Measurements from ENCODE around the gene SLC41A3. TPM values are rescaled to one million over a fixed set of nuclear protein-coding genes. Genes with fewer than 3 reads are reported as not detected.

The SLC41A3 gene
- total RNA-seq, 1 experiment from 2014 or later = 35.5 TPM

DNA sequence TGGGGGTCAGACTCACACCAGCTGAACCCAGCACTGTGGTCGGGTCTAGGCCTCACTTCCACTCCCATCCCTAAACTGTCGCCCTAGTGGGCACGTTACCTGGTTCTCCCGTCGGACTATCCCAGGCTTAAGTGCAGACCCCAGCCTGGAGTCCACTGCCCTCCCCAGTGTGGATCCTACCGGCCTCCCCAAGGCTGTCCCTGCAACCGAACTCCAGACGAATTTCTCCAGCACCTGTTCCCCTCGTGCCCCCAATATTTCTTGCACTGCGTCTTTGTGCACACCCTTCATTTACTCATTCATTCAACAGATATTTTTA is 26.5 kb downstream of the SLC41A3 start:
- TF ChIP-seq, protein P1, sequence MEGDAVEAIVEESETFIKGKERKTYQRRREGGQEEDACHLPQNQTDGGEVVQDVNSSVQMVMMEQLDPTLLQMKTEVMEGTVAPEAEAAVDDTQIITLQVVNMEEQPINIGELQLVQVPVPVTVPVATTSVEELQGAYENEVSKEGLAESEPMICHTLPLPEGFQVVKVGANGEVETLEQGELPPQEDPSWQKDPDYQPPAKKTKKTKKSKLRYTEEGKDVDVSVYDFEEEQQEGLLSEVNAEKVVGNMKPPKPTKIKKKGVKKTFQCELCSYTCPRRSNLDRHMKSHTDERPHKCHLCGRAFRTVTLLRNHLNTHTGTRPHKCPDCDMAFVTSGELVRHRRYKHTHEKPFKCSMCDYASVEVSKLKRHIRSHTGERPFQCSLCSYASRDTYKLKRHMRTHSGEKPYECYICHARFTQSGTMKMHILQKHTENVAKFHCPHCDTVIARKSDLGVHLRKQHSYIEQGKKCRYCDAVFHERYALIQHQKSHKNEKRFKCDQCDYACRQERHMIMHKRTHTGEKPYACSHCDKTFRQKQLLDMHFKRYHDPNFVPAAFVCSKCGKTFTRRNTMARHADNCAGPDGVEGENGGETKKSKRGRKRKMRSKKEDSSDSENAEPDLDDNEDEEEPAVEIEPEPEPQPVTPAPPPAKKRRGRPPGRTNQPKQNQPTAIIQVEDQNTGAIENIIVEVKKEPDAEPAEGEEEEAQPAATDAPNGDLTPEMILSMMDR (conservative IDR thresholded peaks at IDR 0.05) = no peak
- no peaks in the 10 kb centered on the region for H3K23me2 ChIP-seq (ENCODE audit: insufficient read length, low read depth, low read length, poor library complexity, severe bottlenecking)
- no peaks in the 10 kb centered on the region for H3K79me1 ChIP-seq (ENCODE audit: insufficient read depth, low read depth, low read length, poor library complexity, severe bottlenecking)
- Mint-ChIP-seq H3K4me3 (no peak overlapping the region), H3K4me1 (peaks cover 10 to 11% of the 10 kb centered on the region in 2 experiments), H3K36me3 (ENCODE audit: insufficient read depth in 1 of 3, low read depth in 3 of 3) (peaks cover 0 to 5% (median 0%) of the 10 kb centered on the region in 3 experiments; a peak in 3 of 7 replicates), H3K9me3 (no peaks in the 10 kb centered on the region), H3K27me3 (ENCODE audit: low read depth) (no peaks in the 10 kb centered on the region), H3K27ac (no peak overlapping the region; a peak in 1 of 7 replicates)
- H3T11ph ChIP-seq (ENCODE audit: low read length) = no peak overlapping the region
- H2AFZ ChIP-seq (ENCODE audit: low read length) = no peak overlapping the region
- WGBS (ENCODE audit: extremely low coverage, insufficient read length, low lambda C conversion rate) = no CpG with 5 or more reads among the region's 10 CpGs
- no peak overlapping the region for H2BK15ac ChIP-seq (ENCODE audit: low read depth, low read length)
- H2AK5ac ChIP-seq (ENCODE audit: insufficient read length, low read length) = no peak overlapping the region
- H2BK5ac ChIP-seq (ENCODE audit: insufficient read length, low read length) = no peak overlapping the region
- H4K5ac ChIP-seq (ENCODE audit: insufficient read length, low read depth, low read length) = no peak overlapping the region
- H3K4me2 ChIP-seq (ENCODE audit: insufficient read depth, insufficient read length, low read length) = no peak overlapping the region
- no peak for DNase-seq
- no peak overlapping the region for H2BK120ac ChIP-seq (ENCODE audit: low read depth, low read length, poor library complexity, severe bottlenecking)
- no peaks in the 10 kb centered on the region for H3K79me2 ChIP-seq (ENCODE audit: insufficient read depth, low read length)
- H3K27me3 ChIP-seq (ENCODE audit: insufficient read depth, low read length) = no peaks in the 10 kb centered on the region
- no peaks in the 10 kb centered on the region for H3K9me3 ChIP-seq (ENCODE audit: control insufficient read depth, low read depth, low read length)
- H3K14ac ChIP-seq (ENCODE audit: insufficient read depth, low read length) = no peak overlapping the region
- H3K9ac ChIP-seq (ENCODE audit: extremely low read depth, insufficient read length, low read length) = no peak overlapping the region
- no peak overlapping the region for H4K91ac ChIP-seq (ENCODE audit: insufficient read length, low read depth, low read length)
- H3K27ac ChIP-seq (ENCODE audit: insufficient read length, low read depth, low read length) = no peak overlapping the region
- H3K4me1 ChIP-seq (ENCODE audit: insufficient read depth, low read length) = no peaks in the 10 kb centered on the region
- no peak overlapping the region for H3K56ac ChIP-seq (ENCODE audit: insufficient read length, low read depth, low read length)
- no peak overlapping the region for H3K18ac ChIP-seq (ENCODE audit: insufficient read length, low read depth, low read length)
- H2BK12ac ChIP-seq (ENCODE audit: insufficient read length, low read depth, low read length) = no peak overlapping the region
- H3K23ac ChIP-seq (ENCODE audit: insufficient read length, low read depth, low read length) = no peak overlapping the region
- no peak overlapping the region for H3K4ac ChIP-seq (ENCODE audit: low read depth, low read length)
- no peak overlapping the region for H2BK20ac ChIP-seq (ENCODE audit: low read depth, low read length, poor library complexity, severe bottlenecking)
- H4K20me1 ChIP-seq (ENCODE audit: control insufficient read depth, insufficient read depth, insufficient read length) = no peaks in the 10 kb centered on the region
- no peak overlapping the region for H4K8ac ChIP-seq (replicated peaks; ENCODE audit: insufficient read length, low read depth, low read length)
